PC-9 (cell line): ENCODE data around the gene DUSP10.

Source experiments
- EZH2 ChIP-seq: fragments of 200-600 bp; sonication (generic); IDR thresholded peaks from 2 replicates; pipeline ENCODE4 v1.8.0; 2017; ENCODE audit warnings: antibody characterized with exemption, low read depth
- TF ChIP-seq, protein P1 (sequence below): fragments of 200-600 bp; sonication (generic); conservative IDR thresholded peaks from 2 replicates; pipeline ENCODE4 v1.6.1; 2017; ENCODE audit warnings: mixed run types, antibody characterized with exemption, mild to moderate bottlenecking, moderate library complexity

DNA sequence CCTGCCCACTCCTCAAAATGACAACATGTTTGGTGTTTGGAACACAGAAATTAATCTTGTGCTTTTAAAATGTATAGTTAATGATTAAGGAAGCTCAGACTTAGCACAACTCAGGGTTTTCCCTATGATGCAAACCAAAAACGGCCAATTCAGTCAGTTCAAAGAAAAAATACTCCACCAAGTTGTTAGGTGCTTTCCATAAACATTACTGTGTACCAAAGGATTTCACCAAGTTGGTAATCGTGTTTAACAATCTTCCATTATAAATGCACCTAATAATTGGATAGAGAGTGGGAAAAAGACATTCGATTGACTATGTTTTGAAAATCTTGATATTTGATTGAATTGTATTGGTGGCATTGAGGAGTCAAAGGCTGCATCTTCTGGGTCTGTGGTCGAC lies 33.3 kb upstream of the DUSP10 start:
- TF ChIP-seq, protein P1, sequence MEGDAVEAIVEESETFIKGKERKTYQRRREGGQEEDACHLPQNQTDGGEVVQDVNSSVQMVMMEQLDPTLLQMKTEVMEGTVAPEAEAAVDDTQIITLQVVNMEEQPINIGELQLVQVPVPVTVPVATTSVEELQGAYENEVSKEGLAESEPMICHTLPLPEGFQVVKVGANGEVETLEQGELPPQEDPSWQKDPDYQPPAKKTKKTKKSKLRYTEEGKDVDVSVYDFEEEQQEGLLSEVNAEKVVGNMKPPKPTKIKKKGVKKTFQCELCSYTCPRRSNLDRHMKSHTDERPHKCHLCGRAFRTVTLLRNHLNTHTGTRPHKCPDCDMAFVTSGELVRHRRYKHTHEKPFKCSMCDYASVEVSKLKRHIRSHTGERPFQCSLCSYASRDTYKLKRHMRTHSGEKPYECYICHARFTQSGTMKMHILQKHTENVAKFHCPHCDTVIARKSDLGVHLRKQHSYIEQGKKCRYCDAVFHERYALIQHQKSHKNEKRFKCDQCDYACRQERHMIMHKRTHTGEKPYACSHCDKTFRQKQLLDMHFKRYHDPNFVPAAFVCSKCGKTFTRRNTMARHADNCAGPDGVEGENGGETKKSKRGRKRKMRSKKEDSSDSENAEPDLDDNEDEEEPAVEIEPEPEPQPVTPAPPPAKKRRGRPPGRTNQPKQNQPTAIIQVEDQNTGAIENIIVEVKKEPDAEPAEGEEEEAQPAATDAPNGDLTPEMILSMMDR, result no peak
- TF ChIP-seq EZH2, result no peak
